Measurements from ENCODE around the gene PCGF5. TPM values are rescaled to one million over a fixed set of nuclear protein-coding genes. Genes with fewer than 3 reads are reported as not detected.
A peak's percentile ranks its signal among the peaks of the same experiment; 100 is the strongest.
"Not testable (repeated sequence)": the region's sequence is repeated elsewhere in the genome, so short reads cannot be mapped to it uniquely, and the experiment has no call there.

PCGF5 gene
- total RNA-seq, 1 experiment from 2014 or later = 25.8 TPM

DNA sequence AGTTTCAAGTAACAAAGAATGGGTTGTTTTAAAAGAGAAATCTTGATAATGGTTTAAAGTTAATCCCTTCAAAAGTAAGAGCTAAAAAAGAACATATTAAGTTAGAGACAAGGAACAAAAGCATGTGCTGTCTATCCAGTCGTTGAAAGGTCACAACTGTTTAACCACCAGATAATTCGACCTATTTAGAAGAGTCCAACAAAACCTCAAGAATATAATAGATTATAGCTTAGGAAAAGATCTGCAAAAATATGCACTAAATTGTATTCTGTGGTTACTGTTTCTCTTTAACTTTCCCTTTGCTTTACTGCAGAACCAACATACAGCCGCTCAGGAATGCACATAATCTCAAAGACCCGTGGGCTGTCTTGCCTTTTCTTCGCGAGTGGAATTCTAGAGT lies 74.9 kb downstream of the PCGF5 start:
- CTCF ChIA-PET = interaction anchor here (0.5 to 1.6 kb wide), 5 partner anchors 13 to 416 kb away, joined by 3 to 5 read pairs (median 4); no protein-coding TSS in a partner anchor
- H3K36me3 Mint-ChIP-seq (ENCODE audit: insufficient read depth, unreplicated experiment) = no peaks in the 10 kb centered on the region
- DNase-seq (ENCODE audit: unreplicated experiment) = no peak
- H3K27ac Mint-ChIP-seq (ENCODE audit: low read depth, unreplicated experiment) = no peak overlapping the region
- no peaks in the 10 kb centered on the region for H3K4me1 Mint-ChIP-seq (ENCODE audit: insufficient read depth, unreplicated experiment)
- no TSS peak for BruUV-seq (replicated peaks)
- no peaks in the 10 kb centered on the region for H3K9me3 Mint-ChIP-seq (ENCODE audit: unreplicated experiment)
- no peak for TF ChIP-seq CTCF (IDR thresholded peaks at IDR 0.05; ENCODE audit: unreplicated experiment)
- intact Hi-C loops (cut with micrococcal nuclease) = loop anchor here (5.0 kb wide), 4 partner anchors 92 to 397 kb away; no protein-coding TSS in a partner anchor
- H3K4me3 Mint-ChIP-seq (ENCODE audit: unreplicated experiment) = no peak overlapping the region
- no peaks in the 10 kb centered on the region for H3K27me3 Mint-ChIP-seq (ENCODE audit: insufficient read depth, unreplicated experiment)
- POLR2A ChIA-PET = no interaction called here

DNA sequence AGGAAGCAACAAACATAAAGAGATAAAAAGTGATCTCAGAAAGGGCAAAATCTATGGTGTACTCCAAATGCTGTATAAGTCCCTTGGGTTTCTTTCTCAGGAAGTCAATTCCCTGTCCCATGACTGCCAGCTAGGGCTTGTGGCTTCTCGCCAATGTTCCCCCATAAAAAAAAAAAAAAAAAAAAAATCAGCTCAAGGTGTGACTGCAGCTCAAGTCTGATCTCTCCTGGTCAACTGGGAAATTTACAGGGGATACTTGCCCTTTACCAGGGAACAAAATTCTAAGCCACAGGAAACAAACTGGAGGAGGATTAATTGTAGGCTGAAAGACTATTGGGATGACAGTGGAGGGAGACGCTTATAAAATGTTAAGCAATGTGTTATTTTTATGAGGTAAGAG lies 76.0 kb downstream of the PCGF5 start:
- ChIA-PET CTCF (interaction anchor here (0.6 to 4.5 kb wide), 11 partner anchors 12 to 595 kb away, joined by 3 to 38 read pairs (median 3); no protein-coding TSS in a partner anchor), POLR2A (no interaction called here)
- DNase-seq (ENCODE audit: unreplicated experiment) = peak; percentile 44
- no peaks in the 10 kb centered on the region for H3K4me1 Mint-ChIP-seq (ENCODE audit: insufficient read depth, unreplicated experiment)
- H3K27ac Mint-ChIP-seq (ENCODE audit: low read depth, unreplicated experiment) = no peak overlapping the region
- no peaks in the 10 kb centered on the region for H3K36me3 Mint-ChIP-seq (ENCODE audit: insufficient read depth, unreplicated experiment)
- TF ChIP-seq CTCF (IDR thresholded peaks at IDR 0.05; ENCODE audit: unreplicated experiment) = peak; percentile 37
- no peaks in the 10 kb centered on the region for H3K9me3 Mint-ChIP-seq (ENCODE audit: unreplicated experiment)
- intact Hi-C loops (cut with micrococcal nuclease) = loop anchor here (1.0 to 5.0 kb wide), 5 partner anchors 91 to 396 kb away; no protein-coding TSS in a partner anchor
- no peak overlapping the region for H3K4me3 Mint-ChIP-seq (ENCODE audit: unreplicated experiment)
- no TSS peak for BruUV-seq (replicated peaks)
- no peaks in the 10 kb centered on the region for H3K27me3 Mint-ChIP-seq (ENCODE audit: insufficient read depth, unreplicated experiment)

- POLR2A ChIA-PET = interaction anchor here (0.7 to 1.9 kb wide), 7 partner anchors 52 to 1505 kb away, joined by 3 to 5 read pairs (median 4); no protein-coding TSS in a partner anchor
- Mint-ChIP-seq H3K36me3 (ENCODE audit: insufficient read depth, unreplicated experiment) (no peaks in the 10 kb centered on the region), H3K4me3 (ENCODE audit: unreplicated experiment) (peak overlapping the region; percentile 28), H3K4me1 (ENCODE audit: insufficient read depth, unreplicated experiment) (no peaks in the 10 kb centered on the region), H3K9me3 (ENCODE audit: unreplicated experiment) (no peaks in the 10 kb centered on the region), H3K27ac (ENCODE audit: low read depth, unreplicated experiment) (no peak overlapping the region), H3K27me3 (ENCODE audit: insufficient read depth, unreplicated experiment) (no peaks in the 10 kb centered on the region)
- intact Hi-C loops (cut with micrococcal nuclease) = loop anchor here (1.0 to 5.0 kb wide), 8 partner anchors 72 to 447 kb away; no protein-coding TSS in a partner anchor
- BruUV-seq (replicated peaks) = no TSS peak
- peak; percentile 96 for TF ChIP-seq CTCF (IDR thresholded peaks at IDR 0.05; ENCODE audit: unreplicated experiment)
- CTCF ChIA-PET = interaction anchor here (0.5 to 4.8 kb wide), 64 partner anchors 10 to 1565 kb away, joined by 3 to 60 read pairs (median 4); partner anchors contain the start of gene HECTD2
- peak; percentile 80 for DNase-seq (ENCODE audit: unreplicated experiment)
These were observed 77.9 kb downstream of the PCGF5 start for GRCh38 chr10:91298224-91298871.

DNA sequence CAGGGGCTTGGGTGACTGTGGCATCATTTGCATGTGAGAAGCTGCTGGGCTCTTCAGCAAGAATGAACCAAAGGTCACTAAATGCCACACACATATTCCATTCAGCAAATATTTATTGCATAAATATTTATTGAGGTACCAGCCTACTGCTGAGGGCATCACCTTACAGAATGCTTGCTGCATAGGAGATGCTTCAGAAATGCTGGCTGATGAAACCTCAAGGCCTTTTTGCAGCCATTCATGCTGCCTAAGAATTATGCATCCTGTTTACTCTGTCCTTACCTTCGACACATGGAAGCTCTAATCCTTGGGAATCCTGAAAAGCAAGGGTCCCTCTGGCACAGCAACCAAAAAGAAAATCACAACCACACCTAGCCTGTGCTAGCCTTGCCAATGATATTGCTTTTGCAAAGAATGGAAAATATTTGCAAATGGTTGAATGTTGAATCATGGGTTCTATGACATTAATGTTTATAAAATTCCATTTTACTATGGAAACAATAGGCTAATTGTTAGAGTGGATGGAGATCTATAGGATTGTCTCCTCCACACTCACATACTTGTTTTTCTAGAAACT lies 79.6 kb downstream of the PCGF5 start:
- no peak for DNase-seq (ENCODE audit: unreplicated experiment)
- CTCF ChIA-PET = interaction anchor here (0.6 to 4.8 kb wide), 14 partner anchors 8 to 397 kb away, joined by 3 to 60 read pairs (median 15); partner anchors contain the start of gene HECTD2
- no TSS peak for BruUV-seq (replicated peaks)
- H3K4me1 Mint-ChIP-seq (ENCODE audit: insufficient read depth, unreplicated experiment) = no peaks in the 10 kb centered on the region
- no peaks in the 10 kb centered on the region for H3K27me3 Mint-ChIP-seq (ENCODE audit: insufficient read depth, unreplicated experiment)
- H3K27ac Mint-ChIP-seq (ENCODE audit: low read depth, unreplicated experiment) = no peak overlapping the region
- no peaks in the 10 kb centered on the region for H3K36me3 Mint-ChIP-seq (ENCODE audit: insufficient read depth, unreplicated experiment)
- no peak for TF ChIP-seq CTCF (IDR thresholded peaks at IDR 0.05; ENCODE audit: unreplicated experiment)
- H3K4me3 Mint-ChIP-seq (ENCODE audit: unreplicated experiment) = no peak overlapping the region
- POLR2A ChIA-PET = interaction anchor here (0.7 to 1.9 kb wide), 4 partner anchors 9 to 517 kb away, joined by 3 to 5 read pairs (median 4); no protein-coding TSS in a partner anchor
- intact Hi-C loops (cut with micrococcal nuclease) = loop anchor here (2.0 to 5.0 kb wide), 5 partner anchors 87 to 392 kb away; no protein-coding TSS in a partner anchor
- no peaks in the 10 kb centered on the region for H3K9me3 Mint-ChIP-seq (ENCODE audit: unreplicated experiment)

DNA sequence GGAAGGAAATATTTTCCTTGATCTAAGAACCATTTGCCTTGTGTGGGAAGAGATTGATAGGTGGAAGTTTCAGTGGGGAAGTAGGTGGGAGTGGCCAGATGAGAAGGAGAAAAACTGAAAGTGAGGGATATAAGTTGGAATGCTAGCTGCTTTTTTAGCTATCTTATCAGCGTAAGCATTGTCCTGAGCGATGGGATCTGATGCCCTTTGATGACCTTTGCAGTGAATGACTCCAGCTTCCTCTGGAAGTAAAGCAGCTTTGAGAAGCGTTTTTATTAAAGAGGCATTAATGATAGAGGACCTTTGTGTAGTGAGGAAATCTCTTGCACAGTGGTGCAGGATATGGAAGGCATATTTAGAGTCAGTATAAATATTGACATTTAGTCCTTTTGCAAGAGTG lies 82.5 kb downstream of the PCGF5 start:
- POLR2A ChIA-PET; H3K27ac Mint-ChIP-seq (ENCODE audit: low read depth, unreplicated experiment); H3K4me1 Mint-ChIP-seq (ENCODE audit: insufficient read depth, unreplicated experiment); intact Hi-C loops (cut with micrococcal nuclease); H3K4me3 Mint-ChIP-seq (ENCODE audit: unreplicated experiment); H3K36me3 Mint-ChIP-seq (ENCODE audit: insufficient read depth, unreplicated experiment); H3K9me3 Mint-ChIP-seq (ENCODE audit: unreplicated experiment); CTCF ChIA-PET; H3K27me3 Mint-ChIP-seq (ENCODE audit: insufficient read depth, unreplicated experiment); DNase-seq (ENCODE audit: unreplicated experiment); BruUV-seq (replicated peaks): not testable (repeated sequence)

DNA sequence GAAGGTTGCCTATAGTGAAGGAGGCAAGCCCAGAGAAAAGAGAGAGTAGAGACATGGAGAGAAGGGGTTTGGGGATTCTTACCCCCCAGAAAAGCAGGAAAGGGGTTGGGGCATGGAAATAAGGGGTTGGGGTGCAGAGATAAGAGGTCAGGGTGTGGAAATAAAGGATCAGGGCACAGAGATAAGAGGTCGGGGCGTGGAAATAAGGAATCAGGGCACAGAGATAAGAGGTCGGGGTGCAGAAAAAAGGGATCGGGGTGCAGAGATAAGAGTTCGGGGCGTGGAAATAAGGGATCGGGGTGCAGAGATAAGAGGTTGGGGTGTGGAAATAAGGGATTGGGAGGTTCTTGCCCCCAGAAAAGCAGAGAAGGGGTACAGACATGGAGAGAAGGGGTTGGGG lies 85.5 kb downstream of the PCGF5 start:
- H3K36me3 Mint-ChIP-seq (ENCODE audit: insufficient read depth, unreplicated experiment); CTCF ChIA-PET; H3K4me1 Mint-ChIP-seq (ENCODE audit: insufficient read depth, unreplicated experiment); H3K27me3 Mint-ChIP-seq (ENCODE audit: insufficient read depth, unreplicated experiment); H3K4me3 Mint-ChIP-seq (ENCODE audit: unreplicated experiment); BruUV-seq (replicated peaks); DNase-seq (ENCODE audit: unreplicated experiment); intact Hi-C loops (cut with micrococcal nuclease); H3K27ac Mint-ChIP-seq (ENCODE audit: low read depth, unreplicated experiment); POLR2A ChIA-PET; H3K9me3 Mint-ChIP-seq (ENCODE audit: unreplicated experiment): not testable (repeated sequence)
